Neural cell (in vitro differentiated cells): ENCODE measurements around the gene NHEJ1. TPM values are rescaled to one million over a fixed set of nuclear protein-coding genes. Genes with fewer than 3 reads are reported as not detected.

ENCODE experiments used
- H2AFZ ChIP-seq: fragments of 200-600, 300-800 bp; sonication (generic), shearing (Covaris generic); 2 replicates; pipeline ENCODE4 v1.6.0; 2014; ENCODE audit warnings: low read depth, mild to moderate bottlenecking, antibody characterized with exemption, low read length, moderate library complexity
- H3F3A ChIP-seq: fragments of 200-600 bp; shearing (Covaris generic); 2 replicates; pipeline ENCODE4 v1.6.1; 2016; ENCODE audit warnings: mild to moderate bottlenecking, moderate library complexity, mixed read lengths, antibody characterized with exemption, low read length; ENCODE audit not compliant: insufficient read depth, poor library complexity, severe bottlenecking
- H3K27ac ChIP-seq: fragments of 200-600, 300-800 bp; sonication (generic), shearing (Covaris generic); 2 replicates; pipeline ENCODE4 v1.5.1; 2014; ENCODE audit warnings: mild to moderate bottlenecking, low read length, moderate library complexity
- H3K27me3 ChIP-seq: fragments of 300-800, 200-600 bp; sonication (generic), shearing (Covaris generic); 2 replicates; pipeline ENCODE4 v1.6.0; 2014; ENCODE audit warnings: mild to moderate bottlenecking, low read depth, low read length, moderate library complexity; ENCODE audit not compliant: insufficient read depth
- H3K36me3 ChIP-seq: fragments of 300-800, 200-600 bp; sonication (generic), shearing (Covaris generic); 2 replicates; pipeline ENCODE4 v1.5.1; 2014; ENCODE audit warnings: mild to moderate bottlenecking, antibody characterized with exemption, low read length, moderate library complexity; ENCODE audit not compliant: insufficient read depth
- H3K4me2 ChIP-seq: fragments of 300-800, 200-600 bp; sonication (generic), shearing (Covaris generic); 2 replicates; pipeline ENCODE4 v1.6.0; 2014; ENCODE audit warnings: mild to moderate bottlenecking, low read length
- H3K4me3 ChIP-seq: fragments of 300-800, 200-600 bp; sonication (generic), shearing (Covaris generic); 2 replicates; pipeline ENCODE4 v1.5.1; 2014; ENCODE audit warnings: mild to moderate bottlenecking, low read length, moderate library complexity
- H3K79me2 ChIP-seq: fragments of 200-600 bp; shearing (Covaris generic); replicated peaks from 2 replicates; pipeline ENCODE4 v1.6.0; 2014; ENCODE audit warnings: mild to moderate bottlenecking, low read length, moderate library complexity; ENCODE audit not compliant: insufficient read depth
- H3K9ac ChIP-seq: fragments of 300-800, 200-600 bp; sonication (generic), shearing (Covaris generic); 2 replicates; pipeline ENCODE4 v1.6.1; 2016; ENCODE audit warnings: mild to moderate bottlenecking, low read length, mixed read lengths
- H3K9me2 ChIP-seq: fragments of 200-600 bp; shearing (Covaris generic); 2 replicates; pipeline ENCODE4 v1.6.1; 2016; ENCODE audit warnings: mild to moderate bottlenecking, low read length, mixed read lengths; ENCODE audit not compliant: insufficient read depth
- H3K9me3 ChIP-seq: fragments of 200-600, 300-800 bp; sonication (generic), shearing (Covaris generic); 2 replicates; pipeline ENCODE4 v1.6.1; 2016; ENCODE audit warnings: mild to moderate bottlenecking, mixed run types, low read length, moderate library complexity, mixed read lengths
- H4K20me1 ChIP-seq: fragments of 200-600 bp; shearing (Covaris generic); 2 replicates; pipeline ENCODE4 v1.6.1; 2016; ENCODE audit warnings: mild to moderate bottlenecking, mixed run types; ENCODE audit not compliant: insufficient read depth
- EP300 ChIP-seq: fragments of 450-650 bp; conservative IDR thresholded peaks from 2 replicates; pipeline ENCODE4 v1.6.1; 2014; ENCODE audit warnings: antibody characterized with exemption, mild to moderate bottlenecking, moderate library complexity; ENCODE audit not compliant: poor library complexity, severe bottlenecking
- MXI1 ChIP-seq: fragments of 450-650 bp; conservative IDR thresholded peaks from 2 replicates; pipeline ENCODE4 v1.6.1; 2014; ENCODE audit warnings: antibody characterized with exemption, mild to moderate bottlenecking; ENCODE audit not compliant: poor library complexity, severe bottlenecking
- POLR2AphosphoS5 ChIP-seq: IDR thresholded peaks from 2 replicates; pipeline ENCODE4 v1.6.1; 2012
- RAD21 ChIP-seq: fragments of 450-650 bp; conservative IDR thresholded peaks from 2 replicates; pipeline ENCODE4 v1.6.1; 2014; ENCODE audit warnings: antibody characterized with exemption, mild to moderate bottlenecking, moderate library complexity
- TAF1 ChIP-seq: IDR thresholded peaks from 2 replicates; pipeline ENCODE4 v1.6.1; 2012; ENCODE audit warnings: low read depth
- polyA plus RNA-seq: library from polyadenylated mRNA; depleted of rRNA; stranded (reverse); fragments of >200 nt; gene quantifications from 2 replicates; pipeline ENCODE4 v1.2.3, GENCODE V29; 2014
- TF ChIP-seq, protein P1 (sequence below): fragments of 450-650 bp; IDR thresholded peaks from 2 replicates; pipeline ENCODE4 v1.5.1; 2014; ENCODE audit warnings: antibody characterized with exemption, mild to moderate bottlenecking, moderate library complexity; ENCODE audit not compliant: poor library complexity, severe bottlenecking
- TF ChIP-seq, protein P2 (sequence below): IDR thresholded peaks from 2 replicates; pipeline ENCODE4 v1.6.1; 2012; ENCODE audit warnings: borderline replicate concordance

NHEJ1 gene
- polyA plus RNA-seq, 1 donor from 2014 or later, result 12.7 TPM

DNA sequence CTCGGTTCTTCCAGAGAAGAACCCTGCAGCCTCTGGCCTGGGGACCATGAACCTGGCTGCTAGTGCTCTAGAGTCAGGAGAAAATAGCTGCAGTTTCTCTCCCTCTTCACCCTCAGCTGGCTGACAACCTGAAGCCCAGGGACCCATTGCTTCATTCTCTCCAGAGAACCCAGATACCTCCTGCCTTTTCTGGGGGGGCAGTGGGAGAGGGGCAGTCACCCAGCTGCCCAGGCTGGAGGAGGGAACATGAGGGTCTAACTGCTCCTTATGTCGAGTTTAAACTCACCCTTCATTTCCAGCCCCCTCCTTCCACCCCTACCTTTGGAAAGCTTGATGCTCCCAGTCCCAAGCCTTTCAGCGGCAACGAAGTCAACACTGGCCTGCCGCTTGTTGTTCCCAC, 38.4 kb upstream of the NHEJ1 start (continued):
- TF ChIP-seq, protein P1, sequence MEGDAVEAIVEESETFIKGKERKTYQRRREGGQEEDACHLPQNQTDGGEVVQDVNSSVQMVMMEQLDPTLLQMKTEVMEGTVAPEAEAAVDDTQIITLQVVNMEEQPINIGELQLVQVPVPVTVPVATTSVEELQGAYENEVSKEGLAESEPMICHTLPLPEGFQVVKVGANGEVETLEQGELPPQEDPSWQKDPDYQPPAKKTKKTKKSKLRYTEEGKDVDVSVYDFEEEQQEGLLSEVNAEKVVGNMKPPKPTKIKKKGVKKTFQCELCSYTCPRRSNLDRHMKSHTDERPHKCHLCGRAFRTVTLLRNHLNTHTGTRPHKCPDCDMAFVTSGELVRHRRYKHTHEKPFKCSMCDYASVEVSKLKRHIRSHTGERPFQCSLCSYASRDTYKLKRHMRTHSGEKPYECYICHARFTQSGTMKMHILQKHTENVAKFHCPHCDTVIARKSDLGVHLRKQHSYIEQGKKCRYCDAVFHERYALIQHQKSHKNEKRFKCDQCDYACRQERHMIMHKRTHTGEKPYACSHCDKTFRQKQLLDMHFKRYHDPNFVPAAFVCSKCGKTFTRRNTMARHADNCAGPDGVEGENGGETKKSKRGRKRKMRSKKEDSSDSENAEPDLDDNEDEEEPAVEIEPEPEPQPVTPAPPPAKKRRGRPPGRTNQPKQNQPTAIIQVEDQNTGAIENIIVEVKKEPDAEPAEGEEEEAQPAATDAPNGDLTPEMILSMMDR, result no peak
- TF ChIP-seq EP300 (no peak), TAF1 (no peak), MXI1 (no peak), POLR2AphosphoS5 (no peak)

DNA sequence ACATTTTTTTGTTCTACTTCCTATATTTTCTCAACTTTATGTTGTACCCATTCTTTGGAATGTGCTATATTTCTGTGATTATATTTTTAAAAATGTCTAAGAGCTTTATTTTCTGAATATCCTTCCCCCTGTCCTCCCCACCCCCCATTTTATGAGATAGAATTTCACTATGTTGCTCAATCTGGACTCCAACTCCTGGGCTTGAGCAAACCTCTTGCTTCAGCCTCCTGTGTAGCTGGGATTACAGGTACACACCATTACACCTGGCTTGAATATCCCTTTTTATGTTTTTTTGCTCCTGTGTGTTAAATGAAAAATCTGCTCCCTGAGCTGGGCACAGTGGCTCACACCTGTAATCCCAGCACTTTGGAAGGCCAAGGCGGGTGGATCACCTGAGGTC, 36.8 kb upstream of the NHEJ1 start:
- Histone ChIP-seq H3K9me2 (no peaks in the 10 kb centered on the region), H3K4me2 (no peak overlapping the region), H3K79me2 (no peaks in the 10 kb centered on the region), H3K36me3 (no peaks in the 10 kb centered on the region), H3K27ac (no peak overlapping the region), H4K20me1 (no peaks in the 10 kb centered on the region), H3K9ac (no peak overlapping the region), H3F3A (no peaks in the 10 kb centered on the region), H3K4me3 (no peak overlapping the region), H3K27me3 (no peaks in the 10 kb centered on the region), H3K9me3 (no peaks in the 10 kb centered on the region), H2AFZ (no peak overlapping the region)
- no peak for TF ChIP-seq EP300

DNA sequence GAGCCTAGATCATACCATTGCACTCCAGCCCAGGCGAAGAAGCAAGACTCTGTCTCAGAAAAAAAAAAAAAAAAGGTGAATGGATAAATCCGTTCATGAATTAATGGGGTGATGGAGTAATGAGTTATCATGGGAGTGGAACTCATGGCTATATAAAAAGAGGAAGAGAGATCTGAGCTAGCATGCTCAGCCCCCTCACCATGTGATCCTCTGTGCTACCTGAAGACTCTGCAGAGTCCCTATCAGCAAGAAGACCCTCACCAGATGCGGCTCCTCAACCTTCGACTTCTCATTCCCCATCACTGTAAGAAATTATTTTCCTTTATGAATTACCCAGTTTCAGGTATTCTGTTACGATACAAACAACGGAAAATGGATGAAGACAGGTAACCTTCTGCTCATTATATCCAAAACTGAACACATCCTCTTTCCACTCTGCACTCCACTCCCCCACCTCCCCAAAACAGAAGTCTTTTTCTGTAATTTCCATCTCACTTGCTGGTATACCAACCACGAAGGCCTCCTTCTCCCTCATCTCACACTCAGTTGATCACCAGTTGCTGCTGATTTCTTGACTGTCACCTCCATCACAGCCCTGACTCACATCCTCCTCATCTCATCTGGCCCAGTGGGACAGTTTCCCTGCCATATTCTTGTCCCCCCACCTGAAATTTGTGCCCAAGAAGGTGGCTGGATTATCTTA, 26.3 kb upstream of the NHEJ1 start:
- no peak overlapping the region for H3K9ac ChIP-seq
- H4K20me1 ChIP-seq, result no peaks in the 10 kb centered on the region
- TF ChIP-seq, protein P1, result no peak
- no peak for TF ChIP-seq MXI1
- no peak for TF ChIP-seq TAF1
- TF ChIP-seq EP300, result no peak
- no peak for TF ChIP-seq RAD21
- TF ChIP-seq POLR2AphosphoS5, result no peak
- TF ChIP-seq, protein P2, sequence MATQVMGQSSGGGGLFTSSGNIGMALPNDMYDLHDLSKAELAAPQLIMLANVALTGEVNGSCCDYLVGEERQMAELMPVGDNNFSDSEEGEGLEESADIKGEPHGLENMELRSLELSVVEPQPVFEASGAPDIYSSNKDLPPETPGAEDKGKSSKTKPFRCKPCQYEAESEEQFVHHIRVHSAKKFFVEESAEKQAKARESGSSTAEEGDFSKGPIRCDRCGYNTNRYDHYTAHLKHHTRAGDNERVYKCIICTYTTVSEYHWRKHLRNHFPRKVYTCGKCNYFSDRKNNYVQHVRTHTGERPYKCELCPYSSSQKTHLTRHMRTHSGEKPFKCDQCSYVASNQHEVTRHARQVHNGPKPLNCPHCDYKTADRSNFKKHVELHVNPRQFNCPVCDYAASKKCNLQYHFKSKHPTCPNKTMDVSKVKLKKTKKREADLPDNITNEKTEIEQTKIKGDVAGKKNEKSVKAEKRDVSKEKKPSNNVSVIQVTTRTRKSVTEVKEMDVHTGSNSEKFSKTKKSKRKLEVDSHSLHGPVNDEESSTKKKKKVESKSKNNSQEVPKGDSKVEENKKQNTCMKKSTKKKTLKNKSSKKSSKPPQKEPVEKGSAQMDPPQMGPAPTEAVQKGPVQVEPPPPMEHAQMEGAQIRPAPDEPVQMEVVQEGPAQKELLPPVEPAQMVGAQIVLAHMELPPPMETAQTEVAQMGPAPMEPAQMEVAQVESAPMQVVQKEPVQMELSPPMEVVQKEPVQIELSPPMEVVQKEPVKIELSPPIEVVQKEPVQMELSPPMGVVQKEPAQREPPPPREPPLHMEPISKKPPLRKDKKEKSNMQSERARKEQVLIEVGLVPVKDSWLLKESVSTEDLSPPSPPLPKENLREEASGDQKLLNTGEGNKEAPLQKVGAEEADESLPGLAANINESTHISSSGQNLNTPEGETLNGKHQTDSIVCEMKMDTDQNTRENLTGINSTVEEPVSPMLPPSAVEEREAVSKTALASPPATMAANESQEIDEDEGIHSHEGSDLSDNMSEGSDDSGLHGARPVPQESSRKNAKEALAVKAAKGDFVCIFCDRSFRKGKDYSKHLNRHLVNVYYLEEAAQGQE, result no peak
- no peaks in the 10 kb centered on the region for H3K9me3 ChIP-seq
- H3K9me2 ChIP-seq, result no peaks in the 10 kb centered on the region
- no peak overlapping the region for H3K27ac ChIP-seq
- no peak overlapping the region for H2AFZ ChIP-seq
- no peaks in the 10 kb centered on the region for H3K79me2 ChIP-seq
- H3K4me3 ChIP-seq, result no peak overlapping the region
- no peak overlapping the region for H3K4me2 ChIP-seq
- no peaks in the 10 kb centered on the region for H3K27me3 ChIP-seq
- H3F3A ChIP-seq, result no peaks in the 10 kb centered on the region
- no peaks in the 10 kb centered on the region for H3K36me3 ChIP-seq
